Measurements from ENCODE around the gene THUMPD2.

- TF ChIP-seq EZH2 (IDR thresholded peaks at IDR 0.05; ENCODE audit: borderline replicate concordance, low read depth, low read length, poor library complexity, severe bottlenecking) = no peak
- TF ChIP-seq CTCF (conservative IDR thresholded peaks at IDR 0.05; ENCODE audit: low read depth, low read length) = no peak
Observed at GRCh38 chr2:39693245-39693644, 85.8 kb downstream of the THUMPD2 start.

Data from A673 (cell line).